Transverse colon (tissue), 4 donors: ENCODE results near the gene C19orf85.

ENCODE experiments used
- CTCF ChIP-seq, 5 experiments: fragments of 200-600 bp in 3 of 5; fragments of 450-650 bp in 2 of 5; sonication (generic) in 3 of 5; IDR thresholded peaks; 1 replicate in 2 of 5; 2 replicates in 3 of 5; pipeline ENCODE4 v1.5.1; 2016 to 2017; ENCODE audit warnings: antibody characterized with exemption in 5 of 5, inconsistent platforms in 3 of 5, mild to moderate bottlenecking in 2 of 5, moderate library complexity in 1 of 5
- EP300 ChIP-seq: sonication (generic); formaldehyde crosslinking; IDR thresholded peaks from one replicate; pipeline ENCODE4 v1.6.1; 2017; ENCODE audit warnings: antibody characterized with exemption, low read depth
- POLR2A ChIP-seq: fragments of 450-650 bp; IDR thresholded peaks from one replicate; pipeline ENCODE4 v1.6.1; 2016; ENCODE audit warnings: antibody characterized with exemption, mild to moderate bottlenecking, moderate library complexity
- POLR2AphosphoS5 ChIP-seq, 3 donors: sonication (generic); formaldehyde crosslinking; IDR thresholded peaks; one replicate each; pipeline ENCODE4 v1.6.1; 2016; ENCODE audit warnings: antibody characterized with exemption in 3 of 3

- TF ChIP-seq CTCF (IDR thresholded peaks at IDR 0.05) (no peak), EP300 (no peak), POLR2A (no peak), POLR2AphosphoS5 (IDR thresholded peaks at IDR 0.05) (no peak)
These were observed 13.8 kb upstream of the C19orf85 start for GRCh38 chr19:55478364-55478763.
